Stimulated activated CD8-positive, alpha-beta memory T cell treated with anti-CD3 and anti-CD28 coated beads, Interleukin-15, amount 100 ng/mL, for 24 hours (primary cell): ENCODE data around the gene SRSF6.
"Not testable (repeated sequence)": the region's sequence is repeated elsewhere in the genome, so short reads cannot be mapped to it uniquely, and the experiment has no call there.

Source experiments
- DNase-seq: peaks from one replicate; pipeline ENCODE4 v3.0.0-alpha.2; 2020; ENCODE audit warnings: low read depth

The SRSF6 gene

DNA sequence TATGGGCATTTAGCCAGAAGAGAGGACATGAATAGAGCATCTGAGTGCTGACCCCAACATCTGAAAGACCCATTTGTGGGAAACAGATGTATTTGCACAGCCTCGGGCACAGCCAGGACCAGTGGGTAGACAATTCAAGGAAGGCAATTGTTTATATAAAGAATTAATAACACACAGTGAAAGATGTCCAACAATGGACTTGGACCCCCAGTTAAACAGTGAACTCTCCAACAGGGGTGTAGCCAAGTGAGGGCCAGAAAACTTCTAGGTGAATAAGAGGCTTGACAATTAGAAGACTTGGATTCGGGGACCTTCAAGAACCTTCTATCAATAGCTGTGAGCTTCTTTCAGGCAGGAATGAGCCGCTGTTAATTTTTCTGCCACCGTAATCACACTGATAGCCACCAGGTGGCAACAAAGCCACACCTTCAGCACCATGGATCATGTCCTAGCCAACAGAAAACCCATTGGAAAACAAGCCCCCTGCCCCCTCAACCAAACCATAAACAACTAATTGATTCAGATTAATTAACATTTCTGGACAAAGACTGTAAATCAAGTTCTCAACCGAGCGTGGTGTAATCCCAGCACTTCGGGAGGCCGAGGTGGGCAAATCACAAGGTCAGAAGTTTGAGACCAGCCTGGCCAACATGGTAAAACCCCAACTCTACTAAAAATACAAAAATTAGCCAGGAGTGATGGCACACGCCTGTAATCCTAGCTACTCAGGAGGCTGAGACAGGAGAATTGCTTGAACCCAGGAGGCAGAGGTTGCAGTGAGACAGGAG lies 8.8 kb upstream of the SRSF6 start:
- no peak for DNase-seq

DNA sequence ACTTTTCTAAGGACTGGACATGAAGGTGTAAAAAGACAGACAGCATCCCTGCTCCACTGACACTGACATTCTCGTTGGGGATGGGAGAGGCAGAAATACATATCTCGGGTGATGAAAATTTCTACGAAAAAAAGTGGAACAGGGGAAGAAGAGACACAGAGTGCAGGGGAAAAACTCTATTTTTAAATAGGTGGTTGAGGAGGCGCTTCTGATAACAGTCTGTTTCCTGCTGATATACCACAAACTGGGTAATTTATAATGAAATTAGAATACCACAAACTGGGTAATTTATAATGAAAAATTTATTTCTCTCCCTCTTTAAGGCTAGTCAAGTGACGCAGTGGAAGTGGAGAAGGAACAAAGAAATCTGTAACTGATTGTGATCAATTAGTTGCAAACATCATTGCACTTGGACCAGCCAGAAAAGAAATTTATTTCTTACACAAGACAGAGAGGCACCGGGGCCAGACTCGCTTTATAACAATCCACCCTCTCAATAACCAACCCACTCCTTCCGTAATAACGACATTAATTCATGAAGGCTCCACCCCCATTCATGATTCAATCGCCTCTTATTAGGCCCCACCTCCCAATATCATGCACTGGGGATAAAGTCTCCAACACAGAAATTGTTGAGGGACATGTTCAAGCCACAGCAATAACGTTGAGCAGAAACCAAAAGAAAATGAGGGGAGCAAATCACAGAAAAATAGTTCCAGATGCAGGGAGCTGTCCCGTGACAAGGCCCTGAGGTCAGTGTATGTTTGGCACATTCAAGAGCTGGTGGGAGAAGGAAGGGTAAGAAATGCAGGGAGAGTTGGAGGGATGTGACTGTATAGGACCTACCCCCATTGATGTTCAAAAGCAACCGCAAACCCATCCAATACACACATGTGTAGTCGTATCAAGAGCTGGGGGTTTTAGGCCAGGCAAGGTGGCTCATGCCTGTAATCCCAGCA lies 6.6 kb upstream of the SRSF6 start:
- no peak for DNase-seq

DNA sequence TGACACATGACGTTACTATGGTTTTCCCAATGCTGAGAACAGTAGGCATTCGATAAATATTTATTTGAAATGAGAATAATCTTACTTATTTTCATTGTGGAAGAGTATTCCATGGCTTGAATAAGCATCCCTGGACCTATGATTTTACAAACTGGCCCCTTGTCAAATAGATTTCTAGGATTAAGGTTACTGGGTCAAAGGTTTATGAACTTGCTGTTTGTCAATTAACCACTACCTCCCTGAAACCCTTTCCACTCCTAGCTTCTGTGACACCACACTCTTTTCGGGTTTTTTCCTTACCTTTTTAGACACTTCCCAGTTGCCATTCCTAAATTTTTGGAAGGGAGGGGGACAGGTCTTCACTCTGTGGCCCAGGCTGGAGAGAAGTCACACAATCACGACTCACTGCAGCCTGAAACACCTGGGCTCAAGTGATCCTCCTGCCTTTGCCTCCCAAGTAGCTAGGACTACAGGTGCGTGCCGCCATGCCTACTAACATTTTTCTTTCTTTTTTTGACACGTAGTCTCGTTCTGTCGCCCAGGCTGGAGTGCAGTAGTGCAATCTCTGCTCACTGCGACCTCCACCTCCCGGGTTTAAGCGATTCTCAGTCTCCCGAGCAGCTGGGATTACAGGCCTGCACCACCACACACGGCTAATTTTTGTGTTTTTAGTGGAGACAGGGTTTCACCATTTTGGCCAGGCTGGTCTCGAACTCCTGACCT lies 5.1 kb upstream of the SRSF6 start:
- DNase-seq, result no peak

DNA sequence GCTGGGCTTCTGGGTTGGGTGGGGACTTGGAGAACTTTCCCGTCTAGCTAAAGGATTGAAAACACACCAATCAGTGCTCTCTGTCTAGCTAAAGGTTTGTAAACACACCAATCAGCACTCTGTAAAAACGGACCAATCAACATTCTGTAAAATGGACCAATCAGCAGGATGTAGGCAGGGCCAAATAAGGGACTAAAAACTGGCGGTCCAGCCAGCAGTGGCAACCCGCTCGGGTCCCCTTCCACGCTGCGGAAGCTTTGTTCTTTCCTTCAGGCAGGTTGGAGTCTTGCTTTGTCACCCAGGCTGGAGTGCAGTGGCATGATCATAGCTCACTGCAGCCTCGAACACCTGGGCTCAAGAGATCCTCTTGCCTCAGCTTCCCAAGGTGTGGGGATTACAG lies 1.4 kb upstream of the SRSF6 start:
- DNase-seq, result not testable (repeated sequence)

DNA sequence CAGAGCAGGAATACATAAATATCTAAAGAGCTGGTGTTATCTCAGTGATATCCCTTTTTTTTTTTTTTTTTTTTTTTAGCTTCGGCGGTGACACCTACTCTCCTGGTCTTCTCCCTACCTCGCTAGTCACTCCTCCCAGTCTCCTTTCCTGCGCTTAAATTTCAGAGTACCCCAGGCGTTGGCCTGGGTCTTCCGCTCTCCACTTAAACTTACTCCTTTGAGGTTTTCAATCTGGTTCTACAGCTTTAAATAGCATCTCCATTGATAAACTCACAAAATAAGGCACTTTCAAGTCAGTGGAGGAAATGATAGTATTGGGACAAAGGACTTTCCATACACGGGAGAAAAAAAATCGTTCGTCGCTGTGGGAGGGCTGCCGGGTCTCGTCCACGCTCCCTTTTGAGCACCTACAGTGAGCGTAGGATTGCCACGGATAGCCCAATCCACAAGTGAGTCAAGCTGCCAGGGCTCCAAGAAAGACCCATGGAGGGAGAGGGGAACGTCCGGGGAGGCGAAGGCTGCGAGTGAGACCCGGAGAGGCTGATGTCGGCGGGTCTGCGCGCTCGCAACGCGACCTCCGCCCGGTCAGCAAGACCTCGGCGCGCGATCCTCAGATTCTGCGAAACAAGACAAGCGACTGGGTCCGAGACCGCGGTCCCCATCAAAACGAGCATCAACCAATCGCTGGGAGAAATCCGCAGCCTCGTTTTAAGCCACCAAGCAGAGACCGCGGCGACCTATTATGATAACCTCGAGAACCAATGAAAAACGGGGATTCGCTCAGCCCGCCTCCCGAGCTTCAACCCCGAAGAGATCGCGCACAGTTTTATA lies 672 bp upstream of the SRSF6 start:
- peak; percentile 56 for DNase-seq

DNA sequence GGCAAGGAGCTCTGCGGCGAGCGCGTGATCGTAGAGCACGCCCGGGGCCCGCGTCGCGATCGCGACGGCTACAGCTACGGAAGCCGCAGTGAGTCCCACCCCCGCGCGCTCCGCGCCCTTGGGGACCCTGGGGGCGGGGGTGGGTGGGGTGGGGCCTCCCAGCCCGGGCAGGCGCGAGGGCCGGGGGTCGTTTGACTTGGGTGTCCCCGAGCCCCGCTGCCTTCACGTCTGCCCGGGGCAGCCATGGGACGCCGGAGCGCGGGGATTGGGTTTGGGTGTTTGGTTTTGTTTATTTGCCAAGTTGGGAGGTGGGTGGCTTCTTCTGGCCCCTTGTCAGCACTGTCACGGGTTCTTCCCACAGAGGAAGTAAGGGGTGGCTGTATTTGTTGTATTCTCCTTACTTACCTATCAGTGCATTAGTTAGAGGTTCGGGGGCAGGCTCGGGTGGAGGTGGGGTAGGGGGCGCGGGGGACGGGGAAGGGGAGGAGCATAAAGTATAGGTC lies 777 bp downstream of the SRSF6 start:
- DNase-seq, result peak; percentile 11

DNA sequence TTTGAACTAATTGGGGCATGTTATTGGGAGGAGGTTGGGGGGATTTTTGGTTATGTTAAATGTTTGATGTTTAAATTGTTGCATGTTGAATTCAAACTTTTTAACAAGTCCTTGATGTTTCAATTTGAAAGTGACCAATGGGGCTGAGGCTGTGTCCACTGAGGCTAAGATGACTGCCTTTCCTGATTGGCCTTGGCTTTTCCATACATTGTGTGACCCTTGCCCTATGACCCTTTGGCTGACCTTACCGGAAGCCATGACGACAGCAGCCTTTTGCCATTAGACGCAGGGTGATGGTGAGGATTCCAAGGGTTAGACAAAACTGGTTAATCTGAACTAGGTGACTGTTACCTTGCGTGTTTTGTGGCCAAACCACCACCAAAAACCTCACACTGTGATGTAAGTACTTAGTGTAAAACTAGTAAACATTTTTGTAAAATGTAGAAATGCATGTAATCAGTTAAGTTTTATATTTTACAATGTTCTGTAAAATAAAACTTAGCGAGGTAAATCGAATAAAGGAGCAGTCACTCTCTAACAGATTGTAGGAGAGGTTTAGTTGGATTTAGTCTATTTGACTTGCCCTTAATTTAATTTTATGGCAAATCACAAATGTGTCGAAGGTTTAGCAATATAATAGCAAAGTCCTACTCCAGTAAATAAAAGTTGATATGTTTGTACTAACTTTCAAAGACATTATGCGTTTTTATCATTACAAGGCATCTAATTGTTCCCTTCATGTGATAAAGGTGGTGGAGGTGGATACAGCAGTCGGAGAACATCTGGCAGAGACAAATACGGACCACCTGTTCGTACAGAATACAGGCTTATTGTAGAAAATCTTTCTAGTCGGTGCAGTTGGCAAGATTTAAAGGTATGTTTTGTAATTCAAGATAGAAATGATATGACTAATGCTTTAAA lies 1.6 kb downstream of the SRSF6 start:
- DNase-seq, result no peak

DNA sequence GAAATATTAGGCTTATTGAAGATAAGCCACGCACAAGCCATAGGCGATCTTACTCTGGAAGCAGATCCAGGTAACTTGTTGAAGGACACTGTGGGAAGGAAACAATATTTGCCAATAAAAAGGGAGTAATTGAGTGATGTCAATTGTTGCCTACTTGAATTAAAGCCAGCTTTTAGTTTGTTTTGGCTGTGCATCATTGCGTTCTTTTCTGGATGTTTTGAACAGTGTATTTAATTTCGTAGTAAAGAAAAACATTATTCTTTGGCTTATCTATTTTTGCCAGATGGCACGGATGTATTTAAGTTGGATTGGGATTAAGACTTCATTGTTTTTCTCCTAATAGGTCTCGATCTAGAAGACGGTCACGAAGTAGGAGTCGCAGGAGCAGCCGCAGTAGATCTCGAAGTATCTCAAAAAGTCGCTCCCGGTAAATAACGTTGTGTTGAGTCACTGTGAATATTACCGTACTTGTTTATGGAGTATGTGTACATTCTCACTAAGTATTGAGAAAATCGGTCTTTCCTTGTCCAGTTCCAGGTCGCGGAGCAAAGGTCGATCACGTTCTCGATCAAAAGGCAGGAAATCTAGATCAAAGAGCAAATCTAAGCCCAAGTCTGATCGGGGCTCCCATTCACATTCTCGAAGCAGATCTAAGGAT lies 2.6 kb downstream of the SRSF6 start:
- DNase-seq, result no peak

DNA sequence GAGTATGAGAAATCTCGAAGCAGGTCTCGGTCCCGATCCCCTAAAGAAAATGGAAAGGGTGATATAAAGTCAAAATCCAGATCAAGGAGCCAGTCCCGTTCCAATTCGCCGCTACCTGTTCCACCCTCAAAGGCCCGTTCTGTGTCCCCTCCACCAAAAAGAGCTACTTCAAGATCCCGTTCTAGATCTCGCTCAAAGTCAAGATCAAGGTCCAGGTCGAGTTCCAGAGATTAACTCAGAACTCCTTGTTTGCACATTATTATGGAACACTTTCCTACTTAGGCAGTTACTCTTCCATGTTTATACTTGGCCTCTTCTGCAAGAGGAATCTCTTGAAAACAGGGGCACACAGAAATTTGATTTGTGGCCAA lies 3.1 kb downstream of the SRSF6 start:
- DNase-seq, result no peak

DNA sequence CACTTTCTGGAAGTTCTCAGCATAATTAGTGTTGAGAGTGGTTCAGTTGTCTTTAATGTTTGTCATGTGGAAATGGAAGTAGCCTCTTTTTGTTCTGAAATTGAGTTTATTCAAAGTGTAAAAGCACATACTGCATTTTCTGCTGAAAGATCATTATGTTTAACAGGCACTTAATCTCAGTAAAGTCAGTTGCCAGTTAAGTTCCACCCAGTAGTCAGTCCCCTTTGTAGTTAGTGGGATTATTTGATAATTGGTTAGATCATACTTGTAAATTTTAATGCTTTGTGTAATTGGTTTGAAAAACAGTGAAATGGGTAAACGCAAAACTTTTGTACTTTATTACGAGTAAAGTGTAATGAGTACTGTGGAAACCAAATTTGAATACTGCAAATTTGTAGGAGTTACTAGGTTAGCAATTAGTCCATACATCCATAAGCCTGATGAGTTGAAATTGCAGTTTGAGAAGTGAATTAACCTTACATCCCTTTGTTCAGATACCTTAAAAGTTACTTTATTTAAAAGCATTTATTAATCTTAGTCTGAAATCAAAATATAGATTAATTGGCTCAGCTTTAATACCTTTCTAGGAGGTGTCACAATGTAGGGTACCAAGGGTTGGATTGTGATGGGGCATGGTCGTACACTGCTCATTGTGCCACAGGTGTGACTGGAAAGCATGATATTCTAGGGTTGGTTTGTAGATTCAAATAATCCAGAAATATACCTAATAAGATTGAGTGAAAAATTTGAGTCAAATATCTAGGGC lies 4.4 kb downstream of the SRSF6 start:
- DNase-seq, result no peak

DNA sequence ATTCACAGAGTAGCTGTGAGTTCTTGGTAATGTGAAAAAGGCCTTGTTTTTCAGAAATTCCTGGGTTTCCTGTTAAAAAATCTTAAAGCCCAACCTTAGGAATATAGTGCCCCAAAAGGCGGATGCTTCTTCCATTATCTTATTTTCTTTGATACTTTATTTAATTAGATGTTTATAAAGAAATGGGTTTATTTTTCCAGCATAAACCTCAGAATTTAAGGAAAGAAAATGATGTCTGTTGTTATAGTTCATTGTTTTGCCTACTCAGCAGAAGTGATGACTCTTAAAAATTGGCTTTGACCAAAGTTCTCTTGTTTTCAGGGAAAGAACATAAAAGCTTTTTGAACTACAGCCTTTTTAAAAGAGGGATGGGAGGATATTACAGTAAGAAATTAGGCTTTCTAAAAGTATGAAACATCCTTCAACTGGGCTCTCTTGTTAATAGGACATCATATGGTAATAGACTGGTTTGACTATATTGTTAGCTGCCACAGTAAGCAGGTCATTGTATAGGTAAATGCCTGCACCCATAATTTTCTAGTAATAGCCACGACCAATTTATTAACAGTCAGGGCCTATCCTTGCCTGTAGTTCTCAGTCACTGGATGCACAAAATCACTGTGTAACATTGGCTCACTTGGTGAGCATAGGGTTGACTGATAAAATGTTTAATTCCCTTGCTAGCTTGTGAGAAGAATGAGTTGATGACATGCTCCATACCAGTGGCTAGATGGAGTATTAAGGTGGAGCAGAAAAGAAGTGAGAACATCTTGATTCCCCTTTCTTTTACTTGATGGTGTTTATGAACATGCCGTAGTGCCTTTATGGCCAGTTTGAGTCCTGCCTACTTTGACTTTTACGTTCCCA lies 5.2 kb downstream of the SRSF6 start:
- no peak for DNase-seq

DNA sequence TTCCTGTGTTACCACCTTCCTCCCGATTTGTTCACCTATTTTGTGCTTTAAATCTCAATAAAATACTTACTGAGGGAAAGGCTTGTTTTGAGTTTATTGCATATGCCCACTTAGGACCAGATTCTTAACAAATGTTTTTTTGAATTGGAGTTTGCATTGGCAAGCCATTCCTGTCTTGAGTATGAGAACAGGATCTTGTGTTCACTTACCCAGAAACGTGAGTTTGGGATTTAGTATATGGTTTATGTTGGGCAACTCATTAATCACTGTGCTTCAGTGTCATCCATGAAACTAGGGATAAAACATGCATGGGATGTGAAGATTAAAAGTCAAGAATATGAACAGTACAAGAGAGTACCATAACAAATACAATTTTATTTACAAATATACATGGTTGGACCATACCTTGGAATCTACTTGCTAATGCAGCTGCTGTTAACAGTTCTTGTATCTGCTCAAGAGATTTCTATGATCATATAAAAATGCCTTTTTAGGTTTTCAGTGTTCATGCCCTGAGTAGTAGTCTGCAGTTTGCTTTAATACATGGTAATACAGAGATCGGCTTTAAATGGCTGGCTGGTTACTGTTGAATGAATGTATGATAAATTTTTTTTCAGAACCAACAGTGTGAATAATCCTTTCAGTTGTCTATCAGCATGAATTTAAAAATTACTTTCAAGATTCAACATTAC lies 6.0 kb downstream of the SRSF6 start:
- DNase-seq, result no peak

DNA sequence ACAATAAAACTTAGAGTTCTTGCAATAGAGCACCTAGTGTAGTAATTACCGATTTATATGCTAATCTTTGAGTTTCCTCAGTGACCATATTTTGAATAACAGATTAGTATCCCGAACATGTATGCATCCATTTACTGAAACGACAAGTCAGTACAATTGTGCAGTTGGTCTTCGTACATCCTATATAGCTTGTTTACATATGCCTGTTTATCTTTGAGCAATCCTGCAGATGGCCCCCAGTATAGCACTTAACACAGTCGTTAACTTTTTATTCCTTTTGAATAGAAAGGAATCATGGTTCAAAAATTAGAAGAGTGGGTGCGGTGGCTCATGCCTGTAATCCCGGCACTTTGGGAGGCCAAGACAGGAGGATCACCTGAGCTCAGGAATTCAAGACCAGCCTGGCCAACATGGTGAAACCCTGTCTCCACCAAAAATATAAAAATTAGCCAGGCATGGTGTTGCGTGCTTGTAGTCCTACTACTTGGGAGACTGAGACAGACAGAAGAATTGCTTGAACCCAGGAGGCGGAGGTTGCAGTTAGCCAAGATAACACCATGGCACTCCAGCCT lies 6.6 kb downstream of the SRSF6 start:
- no peak for DNase-seq

DNA sequence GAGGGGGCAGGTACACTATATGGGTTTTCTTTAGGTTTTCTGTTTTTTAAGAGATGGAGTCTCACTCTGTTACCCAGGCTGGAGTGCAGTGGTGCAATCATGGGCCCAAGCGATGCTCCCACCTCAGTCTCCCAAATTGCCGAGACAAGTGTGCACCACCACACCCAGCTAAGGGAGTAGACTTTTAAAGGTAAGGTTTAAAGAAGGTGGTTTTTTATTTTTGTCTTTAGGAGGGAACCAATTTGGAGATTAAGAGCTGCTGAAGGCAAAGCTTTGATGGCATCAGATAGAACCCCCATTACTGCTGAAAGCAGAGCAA lies 7.9 kb downstream of the SRSF6 start:
- no peak for DNase-seq

DNA sequence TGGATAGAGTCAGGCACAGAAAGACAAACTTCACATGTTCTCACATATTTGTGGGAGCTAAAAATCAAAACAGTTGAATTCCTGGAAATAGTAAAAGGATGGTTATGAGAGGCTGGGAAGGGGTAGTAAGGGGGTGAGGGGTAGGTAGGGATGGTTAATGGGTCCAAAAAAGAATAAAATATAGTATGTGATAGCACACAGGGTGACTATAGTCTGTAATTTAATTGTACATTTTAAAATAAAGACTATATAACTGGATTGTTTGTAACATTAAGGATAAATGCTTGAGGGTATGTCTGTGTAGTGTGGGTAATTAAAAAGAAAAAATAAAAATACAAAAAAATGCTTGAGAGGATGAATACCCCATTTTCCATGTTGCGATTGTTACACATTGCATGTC lies 9.9 kb downstream of the SRSF6 start:
- no peak for DNase-seq

DNA sequence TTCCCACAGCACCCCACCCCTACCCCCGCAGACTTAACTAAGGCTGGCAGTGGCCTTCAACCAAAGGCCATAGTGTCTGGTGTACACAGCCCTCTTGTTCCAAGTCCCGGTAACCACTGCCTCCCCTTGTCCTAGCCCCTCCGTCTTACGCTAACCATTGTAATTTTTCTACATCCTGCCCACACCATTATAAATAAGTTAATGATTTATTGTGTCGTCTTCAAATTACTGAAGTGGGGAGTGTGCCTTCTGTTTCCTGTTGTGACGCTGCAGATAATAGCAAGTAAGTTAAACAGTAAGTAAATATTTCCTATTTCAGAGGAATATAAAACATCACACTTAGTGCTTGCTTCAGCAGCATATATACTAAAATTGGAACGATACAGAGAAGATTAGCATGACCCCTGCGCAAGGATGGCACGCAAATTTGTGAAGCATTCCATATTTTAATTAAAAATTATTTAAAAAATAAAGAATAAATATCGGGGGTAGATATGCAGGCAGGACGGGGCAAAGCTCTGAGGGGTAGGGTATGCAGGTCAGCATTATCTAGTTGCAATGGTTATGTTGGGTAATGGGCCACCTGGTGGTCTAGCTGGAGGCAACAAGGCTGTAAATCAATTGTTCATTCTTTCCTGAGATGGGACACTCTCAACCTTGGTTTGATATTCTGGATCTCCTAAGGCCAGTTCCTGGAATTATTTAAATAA lies 15.1 kb downstream of the SRSF6 start:
- DNase-seq, result no peak

DNA sequence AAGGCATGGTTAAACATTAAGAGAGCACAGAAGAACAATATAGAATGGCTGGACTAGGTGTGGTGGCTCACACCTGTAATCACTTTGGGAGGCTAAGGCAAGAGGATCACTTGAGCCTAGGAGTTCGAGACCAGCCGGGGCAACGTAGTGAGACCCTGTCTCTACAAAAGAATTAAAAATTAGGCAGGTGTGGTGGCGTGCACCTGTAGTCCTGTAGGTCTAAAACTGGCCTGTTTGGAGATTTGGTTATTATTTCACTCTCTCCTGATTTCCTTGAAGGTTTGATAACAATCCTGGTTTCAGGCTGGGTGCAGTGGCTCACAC lies 15.6 kb downstream of the SRSF6 start:
- no peak for DNase-seq
